Keratinocyte (primary cell): Measurements from ENCODE around the gene SEBOX. TPM values are rescaled to one million over a fixed set of nuclear protein-coding genes. Genes with fewer than 3 reads are reported as not detected.

Experiments
- DNase-seq: peaks from one replicate; pipeline ENCODE4 v3.0.0-alpha.2; 2011; ENCODE audit warnings: low read depth, missing footprints, low spot score
- FAIRE-seq: peaks from 2 replicates; lab custom pipeline; 2011; peaks lifted over from hg19 to GRCh38; lab: Jason Lieb, UNC
- H2AFZ ChIP-seq: 2 replicates; pipeline ENCODE4 v1.6.0; 2012; ENCODE audit warnings: low read length, control low read depth, inconsistent platforms; ENCODE audit not compliant: control insufficient read depth
- H3K27ac ChIP-seq: 2 replicates; pipeline ENCODE4 v1.5.1; 2011; ENCODE audit warnings: low read length; ENCODE audit not compliant: control insufficient read depth, insufficient read depth
- H3K27me3 ChIP-seq: 3 replicates; pipeline ENCODE4 v1.6.0; 2011; ENCODE audit warnings: low read length; ENCODE audit not compliant: control insufficient read depth, insufficient read depth; ENCODE audit errors: extremely low read depth
- H3K36me3 ChIP-seq, 2 experiments: 2 replicates in 1 of 2; 3 replicates in 1 of 2; pipeline ENCODE4 v1.5.1; 2011; ENCODE audit warnings: low read length in 2 of 2, mild to moderate bottlenecking in 1 of 2; ENCODE audit not compliant: control insufficient read depth in 2 of 2, insufficient read depth in 2 of 2; ENCODE audit errors: extremely low read depth in 1 of 2
- H3K4me1 ChIP-seq: 3 replicates; pipeline ENCODE4 v1.5.1; 2011; ENCODE audit warnings: low read length; ENCODE audit not compliant: control insufficient read depth, insufficient read depth; ENCODE audit errors: extremely low read depth
- H3K4me2 ChIP-seq: 3 replicates; pipeline ENCODE4 v1.6.0; 2011; ENCODE audit warnings: low read depth, low read length; ENCODE audit not compliant: control insufficient read depth, insufficient read depth; ENCODE audit errors: extremely low read depth
- H3K4me3 ChIP-seq, 3 experiments: fragments of 200-600 bp in 1 of 3; sonication (generic) in 1 of 3; 2 replicates in 2 of 3; 3 replicates in 1 of 3; pipeline ENCODE4 v1.5.1; 2011 to 2016; ENCODE audit warnings: low read length in 3 of 3, mild to moderate bottlenecking in 3 of 3, control low read depth in 2 of 3, inconsistent platforms in 1 of 3, low read depth in 1 of 3, mixed read lengths in 1 of 3, mixed run types in 1 of 3, moderate library complexity in 1 of 3; ENCODE audit not compliant: control insufficient read depth in 2 of 3, insufficient read depth in 2 of 3; ENCODE audit errors: extremely low read depth in 1 of 3
- H3K79me2 ChIP-seq: 2 replicates; pipeline ENCODE4 v1.6.0; 2012; ENCODE audit warnings: low read length; ENCODE audit not compliant: control insufficient read depth, insufficient read depth
- H3K9ac ChIP-seq: 3 replicates; pipeline ENCODE4 v1.6.0; 2011; ENCODE audit warnings: low read length; ENCODE audit not compliant: control insufficient read depth, insufficient read depth; ENCODE audit errors: extremely low read depth
- H3K9me1 ChIP-seq: 3 replicates; pipeline ENCODE4 v1.6.0; 2011; ENCODE audit warnings: low read length; ENCODE audit not compliant: control insufficient read depth, insufficient read depth; ENCODE audit errors: extremely low read depth
- H3K9me3 ChIP-seq: 2 replicates; pipeline ENCODE4 v1.5.1; 2012; ENCODE audit warnings: low read depth, low read length; ENCODE audit not compliant: control insufficient read depth
- H4K20me1 ChIP-seq: 3 replicates; pipeline ENCODE4 v1.6.0; 2011; ENCODE audit warnings: low read length; ENCODE audit not compliant: control insufficient read depth, insufficient read depth; ENCODE audit errors: extremely low read depth
- CTCF ChIP-seq, 3 experiments: IDR thresholded peaks in 1 of 3; conservative IDR thresholded peaks in 1 of 3; optimal IDR thresholded peaks in 1 of 3; 2 replicates in 2 of 3; 3 replicates in 1 of 3; pipeline versions ENCODE3 to v1.5.1; 2011; ENCODE audit warnings: low read length in 3 of 3, mild to moderate bottlenecking in 3 of 3, moderate library complexity in 2 of 3, control low read depth in 1 of 3, inconsistent platforms in 1 of 3; ENCODE audit not compliant: insufficient read depth in 2 of 3; ENCODE audit errors: extremely low read depth in 1 of 3
- EZH2 ChIP-seq: IDR thresholded peaks from one replicate; pipeline ENCODE4 v1.6.1; 2012; ENCODE audit warnings: inconsistent platforms, mild to moderate bottlenecking, low read length, moderate library complexity
- dilution Hi-C: fragments of 300-500 bp; cut with MboI; formaldehyde crosslinking; loops from one replicate; pipeline ENCODE4 v1.7.0; 2020; ENCODE audit warnings: low sequenced_read_pairs; ENCODE audit not compliant: extremely low pct_ligation_motif_present
- polyA plus RNA-seq, 5 experiments: library from polyadenylated mRNA; depleted of rRNA in 3 of 5; stranded (reverse) in 3 of 5; stranded (forward) in 1 of 5; unstranded in 1 of 5; fragments of >200 nt; gene quantifications; 1 replicate in 1 of 5; 2 replicates in 3 of 5; 3 replicates in 1 of 5; pipeline versions ENCODE4 v1.2.1 to v1.2.3, GENCODE V29; 2011 to 2012; ENCODE audit warnings: missing spikeins in 2 of 5, low read depth in 1 of 5, low replicate concordance in 1 of 5

The SEBOX gene
- polyA plus RNA-seq, 1 donor (not counting 4 experiments of a cell fraction or from before 2014, with no cell fraction given) = not detected

- DNase-seq = no peak
- dilution Hi-C loops = no loop called here
- no peaks in the 10 kb centered on the region for H3K27me3 ChIP-seq
- FAIRE-seq = peak; percentile 72
- no peaks in the 10 kb centered on the region for H4K20me1 ChIP-seq
- no peak overlapping the region for H3K4me3 ChIP-seq
- H2AFZ ChIP-seq = no peak overlapping the region
- no peaks in the 10 kb centered on the region for H3K9me3 ChIP-seq
- H3K9ac ChIP-seq = no peak overlapping the region
- peaks cover 6% of the 10 kb centered on the region for H3K79me2 ChIP-seq
- TF ChIP-seq CTCF (optimal IDR thresholded peaks at IDR 0.05 in 1 of 3, IDR thresholded peaks at IDR 0.05 in 1 of 3, conservative IDR thresholded peaks at IDR 0.05 in 1 of 3; ENCODE audit: extremely low read depth in 1 of 3, insufficient read depth in 2 of 3, low read length in 3 of 3) = no peak
- no peak for TF ChIP-seq EZH2
- H3K36me3 ChIP-seq = peaks cover 56 to 61% of the 10 kb centered on the region in 2 experiments
- H3K27ac ChIP-seq = peak overlapping the region; percentile 58
- peaks cover 29% of the 10 kb centered on the region for H3K4me1 ChIP-seq
- no peaks in the 10 kb centered on the region for H3K9me1 ChIP-seq
- no peak overlapping the region for H3K4me2 ChIP-seq
Measured at GRCh38 chr17:28345419-28346198, 19.4 kb downstream of the SEBOX start.

GRCh38 chr17:28344435-28344901, 20.5 kb downstream of the SEBOX start:
- dilution Hi-C loops = no loop called here
- Histone ChIP-seq H3K4me1 (peaks cover 30% of the 10 kb centered on the region), H3K9me3 (no peaks in the 10 kb centered on the region), H4K20me1 (peaks cover 3% of the 10 kb centered on the region), H3K9ac (no peak overlapping the region), H2AFZ (no peak overlapping the region), H3K27ac (no peak overlapping the region), H3K36me3 (peaks cover 64 to 68% of the 10 kb centered on the region in 2 experiments), H3K27me3 (no peaks in the 10 kb centered on the region), H3K9me1 (peaks cover under 1% of the 10 kb centered on the region), H3K4me3 (no peak overlapping the region), H3K4me2 (no peak overlapping the region), H3K79me2 (peaks cover 16% of the 10 kb centered on the region)
- DNase-seq = no peak
- TF ChIP-seq EZH2 (no peak), CTCF (optimal IDR thresholded peaks at IDR 0.05 in 1 of 3, IDR thresholded peaks at IDR 0.05 in 1 of 3, conservative IDR thresholded peaks at IDR 0.05 in 1 of 3; ENCODE audit: extremely low read depth in 1 of 3, insufficient read depth in 2 of 3, low read length in 3 of 3) (no peak)
- FAIRE-seq = no peak
